GM19328 (cell line): ENCODE data around the gene AASDH.

ENCODE experiments used
- ATAC-seq: cut with Tn5 transposase; IDR thresholded peaks from one replicate; pipeline ENCODE4 v1.9.1; 2021; ENCODE audit warnings: mild to moderate bottlenecking, moderate library complexity; ENCODE audit not compliant: unreplicated experiment

Gene AASDH

DNA sequence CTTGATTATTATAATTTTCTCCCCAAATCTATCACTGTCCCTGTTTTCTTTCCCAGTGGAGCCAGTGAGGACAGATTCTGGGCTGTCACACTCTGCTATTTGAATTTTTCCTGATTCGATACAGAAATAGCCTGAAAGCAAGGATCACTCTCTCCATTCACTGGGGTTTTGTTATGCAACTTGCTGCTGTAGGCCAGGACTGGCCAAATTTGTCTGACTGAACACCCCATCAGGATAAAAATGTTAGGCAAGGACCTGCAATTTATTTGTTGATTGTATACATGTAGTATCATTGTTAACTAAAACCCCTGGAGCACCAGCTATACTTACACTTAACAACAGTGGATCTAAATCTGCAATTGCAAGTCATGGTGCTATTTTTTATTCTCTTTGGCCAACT lies 68.7 kb downstream of the AASDH start:
- no peak for ATAC-seq

GRCh38 chr4:56317749-56318148 lies 69.5 kb downstream of the AASDH start:
- ATAC-seq: no peak

DNA sequence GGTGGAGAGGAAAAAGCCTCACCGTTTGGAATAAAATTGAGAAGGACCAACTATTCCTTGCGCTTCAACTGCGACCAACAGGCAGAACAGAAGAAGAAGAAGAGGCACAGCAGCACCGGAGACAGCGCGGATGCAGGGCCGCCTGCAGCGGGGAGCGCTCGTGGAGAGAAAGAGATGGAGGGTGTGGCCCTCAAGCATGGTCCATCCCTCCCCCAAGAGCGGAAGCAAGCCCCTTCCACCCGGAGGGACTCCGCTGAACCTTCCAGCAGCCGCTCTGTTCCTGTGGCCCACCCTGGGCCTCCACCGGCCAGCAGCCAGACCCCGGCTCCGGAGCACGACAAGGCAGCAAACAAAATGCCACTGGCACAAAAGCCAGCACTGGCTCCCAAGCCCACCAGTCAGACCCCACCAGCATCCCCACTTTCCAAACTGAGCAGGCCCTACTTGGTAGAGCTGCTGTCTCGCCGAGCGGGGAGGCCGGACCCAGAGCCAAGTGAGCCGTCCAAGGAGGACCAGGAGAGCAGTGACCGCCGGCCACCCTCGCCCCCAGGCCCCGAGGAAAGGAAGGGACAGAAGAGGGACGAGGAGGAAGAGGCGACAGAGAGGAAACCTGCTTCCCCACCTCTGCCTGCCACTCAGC lies 71.2 kb downstream of the AASDH start:
- no peak for ATAC-seq

DNA sequence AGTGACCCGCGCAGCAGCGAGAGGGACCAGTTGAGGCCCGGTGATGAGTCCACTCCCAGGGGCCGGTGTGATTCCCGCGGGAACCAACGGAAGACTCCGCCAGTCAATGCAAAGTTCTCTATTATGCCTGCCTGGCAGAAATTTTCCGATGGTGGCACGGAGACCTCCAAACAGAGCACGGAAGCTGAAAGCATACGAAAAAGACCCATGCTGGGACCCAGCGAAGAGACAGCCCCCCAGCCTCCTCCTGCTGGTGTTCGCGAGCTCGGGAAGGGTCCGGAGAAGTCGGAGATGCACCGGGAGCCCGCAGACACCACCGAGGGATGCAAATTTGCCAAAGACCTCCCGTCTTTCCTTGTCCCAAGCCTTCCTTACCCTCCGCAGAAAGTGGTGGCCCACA lies 71.7 kb downstream of the AASDH start:
- no peak for ATAC-seq

- ATAC-seq: no peak
Observed at GRCh38 chr4:56315041-56315440, 72.2 kb downstream of the AASDH start.

DNA sequence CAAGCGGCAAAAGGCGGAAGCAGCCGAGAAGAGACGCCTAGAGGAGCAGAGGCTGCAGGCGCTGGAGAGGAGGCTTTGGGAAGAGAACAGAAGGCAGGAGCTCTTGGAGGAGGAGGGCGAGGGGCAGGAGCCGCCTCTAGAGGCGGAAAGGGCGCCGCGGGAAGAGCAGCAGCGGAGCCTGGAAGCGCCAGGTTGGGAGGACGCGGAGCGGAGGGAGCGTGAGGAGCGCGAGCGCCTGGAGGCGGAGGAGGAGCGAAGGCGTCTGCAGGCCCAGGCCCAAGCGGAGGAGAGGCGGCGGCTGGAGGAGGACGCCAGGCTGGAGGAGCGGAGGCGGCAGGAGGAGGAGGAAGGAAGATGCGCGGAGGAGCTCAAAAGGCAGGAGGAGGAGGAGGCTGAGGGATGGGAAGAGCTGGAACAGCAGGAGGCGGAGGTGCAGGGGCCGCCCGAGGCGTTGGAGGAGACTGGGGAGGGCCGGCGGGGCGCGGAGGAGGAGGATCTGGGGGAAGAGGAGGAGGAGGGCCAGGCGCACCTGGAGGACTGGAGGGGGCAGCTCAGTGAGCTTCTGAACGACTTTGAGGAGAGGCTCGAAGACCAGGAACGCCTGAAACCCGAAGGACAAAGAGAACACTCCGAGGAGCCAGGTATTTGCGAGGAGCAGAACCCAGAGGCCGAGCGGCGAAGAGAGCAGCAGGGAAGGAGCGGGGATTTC lies 72.9 kb downstream of the AASDH start:
- ATAC-seq: no peak

GRCh38 chr4:56313132-56313531 lies 74.2 kb downstream of the AASDH start:
- ATAC-seq: no peak

DNA sequence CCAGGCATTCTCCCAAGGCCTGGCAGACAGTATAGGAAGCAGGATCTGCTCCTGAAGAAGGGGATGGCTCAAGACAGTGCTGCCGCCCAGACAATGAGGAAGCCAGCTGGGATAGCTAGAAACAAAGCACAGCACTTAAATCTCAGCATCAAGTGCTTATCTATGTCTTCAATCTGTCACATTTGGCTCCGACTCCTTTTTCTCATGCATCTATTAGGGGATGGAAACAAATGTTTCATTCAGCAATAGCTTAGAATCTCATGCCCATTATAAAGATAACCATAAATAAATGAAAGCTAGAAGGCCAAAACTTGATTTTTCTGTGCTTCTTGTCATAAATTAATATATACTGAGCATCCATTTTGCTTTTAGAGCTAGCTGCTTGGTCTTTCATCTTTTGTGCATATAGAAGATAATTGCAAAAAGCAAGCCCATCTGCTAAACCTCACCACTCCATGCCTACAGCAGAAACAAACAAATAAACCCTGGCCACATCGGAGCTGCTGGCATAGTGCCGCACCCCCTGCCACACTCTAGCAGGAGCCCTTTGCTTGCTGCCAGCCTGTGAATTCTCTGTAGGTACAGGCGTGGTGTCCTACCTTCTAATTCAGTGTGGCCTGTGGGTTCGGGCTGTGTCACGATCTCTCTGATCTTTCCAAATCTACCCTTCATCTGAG lies 75.9 kb downstream of the AASDH start:
- ATAC-seq: no peak

DNA sequence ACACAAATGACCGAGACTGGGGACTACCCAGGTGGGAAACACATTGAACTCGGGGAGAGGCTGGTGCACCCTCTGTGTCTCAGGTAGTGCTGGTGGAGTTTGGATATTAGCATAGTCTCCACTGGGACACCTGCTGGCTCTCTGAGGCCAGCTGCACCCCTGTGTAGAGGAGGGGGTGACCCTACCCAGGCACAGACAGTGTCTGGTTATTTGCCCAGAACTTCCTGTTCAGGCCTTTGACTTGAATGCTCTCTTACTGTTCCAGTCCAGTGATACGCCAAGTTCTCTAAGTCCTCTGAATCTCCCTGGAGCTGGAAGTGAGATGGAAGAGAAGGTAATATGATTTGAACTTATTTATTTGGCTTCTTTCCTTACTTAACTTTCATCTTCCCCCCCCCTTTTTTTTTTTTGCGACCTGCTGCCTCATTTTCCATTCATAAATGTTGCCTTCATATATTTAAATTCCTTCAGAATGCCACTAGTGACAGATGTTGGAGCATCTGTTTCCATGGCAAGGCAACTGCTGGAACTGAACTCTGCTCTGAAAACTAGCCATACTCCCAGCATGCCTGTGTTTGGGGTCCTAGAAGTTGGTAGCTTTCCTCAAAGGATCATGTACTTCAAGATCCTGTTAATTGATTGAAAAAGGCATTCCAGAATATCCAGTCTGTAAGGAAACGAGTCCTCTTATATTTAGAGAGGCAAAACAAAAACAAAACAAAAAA lies 76.7 kb downstream of the AASDH start:
- no peak for ATAC-seq

DNA sequence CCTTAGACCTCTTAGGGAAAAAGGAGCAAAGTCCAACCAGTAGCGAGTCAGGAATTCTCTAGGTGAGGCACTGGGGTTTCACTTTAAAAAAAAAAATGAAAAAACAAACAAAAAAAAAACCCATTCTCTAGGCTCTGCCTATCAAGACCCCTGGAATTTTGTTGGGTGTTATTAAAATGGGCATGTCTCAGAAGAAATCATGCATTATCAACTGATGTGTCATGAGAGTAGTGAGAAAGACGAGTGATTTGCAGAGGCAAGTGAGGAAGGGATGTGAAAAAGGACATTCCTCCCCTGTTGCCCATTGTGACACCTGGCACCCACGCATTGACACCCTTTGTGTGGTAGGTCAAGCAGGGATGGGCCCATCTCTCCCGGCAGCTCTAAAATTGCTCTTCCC lies 78.9 kb downstream of the AASDH start:
- ATAC-seq: no peak

- ATAC-seq: no peak
Observed at GRCh38 chr4:56307423-56307822, 79.9 kb downstream of the AASDH start.

- ATAC-seq: no peak
Observed at GRCh38 chr4:56305390-56305789, 81.9 kb downstream of the AASDH start.

- ATAC-seq: no peak
Observed at GRCh38 chr4:56303921-56304320, 83.4 kb downstream of the AASDH start.

DNA sequence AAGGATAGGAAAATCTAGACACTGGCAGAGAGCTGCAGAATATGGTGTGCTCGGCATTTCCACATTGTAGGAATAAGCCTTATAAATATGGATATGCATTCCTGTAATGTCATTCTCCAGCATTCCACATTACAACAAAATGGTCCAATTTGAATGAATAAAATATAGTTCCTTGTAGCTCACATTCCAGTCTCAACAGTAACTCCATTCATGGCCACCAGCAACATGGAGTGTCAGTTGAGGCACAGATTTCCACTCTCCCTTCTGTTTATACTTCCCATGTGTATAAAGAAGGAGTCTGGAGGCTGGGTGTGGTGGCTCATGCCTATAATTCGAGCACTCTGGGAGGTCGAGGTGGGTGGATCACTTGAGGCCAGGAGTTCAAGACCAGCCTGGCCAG lies 84.5 kb downstream of the AASDH start:
- no peak for ATAC-seq

GRCh38 chr4:56301997-56302496 lies 85.2 kb downstream of the AASDH start:
- no peak for ATAC-seq

DNA sequence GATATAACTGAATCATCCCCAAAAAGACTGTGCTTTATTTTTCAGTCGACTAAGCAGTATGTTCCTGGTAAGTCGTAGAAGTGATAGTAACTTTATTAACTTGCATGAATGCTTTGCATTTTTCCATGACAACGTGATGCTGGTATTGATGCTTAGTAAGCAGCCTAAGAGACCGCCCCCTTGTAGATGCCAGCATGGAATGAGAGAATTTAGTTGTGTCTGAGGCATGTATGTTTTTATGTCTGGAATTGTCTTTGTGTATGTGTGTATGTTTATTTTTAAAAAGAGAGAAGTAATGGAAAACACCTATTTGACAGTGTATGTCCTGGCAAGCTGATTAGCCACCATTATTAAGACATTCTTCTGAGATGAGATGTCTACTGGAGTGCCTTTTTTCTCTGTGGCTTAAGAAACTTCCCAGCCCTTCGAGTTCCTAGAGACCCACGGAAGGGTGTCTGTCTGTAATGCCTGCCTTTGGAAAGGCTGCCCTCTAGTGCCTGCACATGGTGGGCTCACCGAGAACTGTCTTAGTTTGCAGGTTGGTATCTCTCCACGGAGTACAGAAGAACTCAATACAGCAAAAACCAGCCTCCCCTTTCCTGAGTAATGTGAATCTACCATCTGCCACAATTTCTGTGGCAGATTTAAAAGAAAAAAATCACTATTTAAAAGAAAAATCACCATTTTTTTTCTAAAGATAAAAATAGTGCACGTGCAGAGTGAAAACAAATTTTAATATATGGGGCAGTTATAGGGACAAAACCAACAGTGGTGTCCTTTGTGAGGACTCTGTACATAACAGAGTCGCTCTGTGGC lies 85.9 kb downstream of the AASDH start:
- peak; percentile 74 for ATAC-seq

DNA sequence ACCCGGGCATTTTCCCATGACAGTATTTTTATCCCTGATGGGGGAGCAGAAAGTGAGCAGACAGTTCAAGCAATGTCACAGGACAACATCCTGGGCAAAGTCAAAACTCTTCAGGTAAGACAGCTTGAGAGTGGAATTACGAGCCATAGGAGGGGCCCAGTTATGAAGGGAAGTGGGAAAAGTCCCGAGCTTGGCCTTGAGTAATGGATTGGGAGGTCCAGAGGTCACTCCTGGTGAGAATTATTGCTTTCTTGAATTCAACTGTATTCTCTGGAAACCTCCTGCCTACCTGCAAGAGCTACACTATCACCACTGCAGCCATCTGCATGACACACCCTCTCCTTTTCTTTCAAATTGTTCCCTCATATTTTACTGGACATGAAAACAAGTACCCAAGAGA lies 89.1 kb downstream of the AASDH start:
- ATAC-seq: no peak

DNA sequence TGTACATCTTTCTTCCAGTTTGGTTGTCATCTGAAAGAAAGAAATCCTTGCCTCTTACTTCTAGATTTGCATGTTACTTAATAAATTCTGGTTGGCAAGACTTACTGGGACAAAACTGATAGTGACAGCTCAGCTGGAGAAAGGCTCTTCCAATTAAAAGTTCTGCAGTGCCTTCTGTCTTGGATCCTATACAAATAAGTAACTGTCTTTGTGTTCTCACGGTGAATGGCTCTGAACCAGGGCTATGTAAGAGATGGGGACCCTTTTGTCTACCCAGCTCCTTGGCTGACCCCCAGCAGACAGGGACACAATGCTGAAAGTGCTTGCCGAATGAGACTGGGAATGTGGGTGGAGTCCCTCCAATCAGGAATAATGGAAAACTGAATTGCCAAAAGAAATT lies 89.5 kb downstream of the AASDH start:
- no peak for ATAC-seq

DNA sequence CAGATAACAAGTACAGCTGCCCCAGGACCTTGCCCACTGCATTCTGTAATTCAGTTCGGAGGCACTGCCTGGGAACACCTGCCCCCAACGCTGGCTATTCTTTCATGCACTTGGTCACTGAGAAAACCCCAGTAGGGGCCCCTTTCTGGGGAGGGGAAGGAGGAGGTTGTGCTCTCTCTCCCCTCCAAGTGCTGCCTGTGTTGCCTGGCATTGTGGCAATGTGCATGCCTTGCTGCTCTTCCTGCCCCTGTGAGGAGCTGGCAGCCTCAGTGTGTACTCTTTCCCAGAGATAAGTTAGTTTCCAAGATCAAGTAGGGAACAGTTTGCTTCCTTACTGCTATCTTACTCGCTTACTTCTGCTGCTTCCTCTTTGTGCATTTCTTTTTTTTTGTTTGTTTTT lies 90.8 kb downstream of the AASDH start:
- no peak for ATAC-seq

DNA sequence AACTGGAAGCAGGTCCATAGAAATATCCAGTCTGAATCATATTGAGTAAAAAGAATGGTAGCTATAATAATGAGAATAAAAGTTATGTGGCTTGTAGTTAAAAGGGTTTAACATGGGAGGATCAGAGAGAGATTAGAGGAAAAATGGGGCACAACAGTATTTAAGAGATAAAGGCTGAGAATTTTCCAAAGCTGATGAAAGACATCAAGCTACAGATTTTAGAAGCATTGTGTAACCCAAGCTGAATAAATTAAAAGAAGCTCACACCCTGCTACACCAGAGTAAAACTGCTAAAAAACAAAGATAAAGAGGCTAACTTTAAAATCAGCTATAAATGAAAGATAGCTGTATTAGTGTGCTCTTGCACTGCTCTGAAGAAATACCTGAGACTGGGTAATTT lies 94.2 kb downstream of the AASDH start:
- ATAC-seq: no peak

- no peak for ATAC-seq
Observed at GRCh38 chr4:56289934-56290333, 97.4 kb downstream of the AASDH start.
